Osteoblast (primary cell): Measurements from ENCODE around the gene ABCB4. TPM values are rescaled to one million over a fixed set of nuclear protein-coding genes. Genes with fewer than 3 reads are reported as not detected.
"Not testable (repeated sequence)": the region's sequence is repeated elsewhere in the genome, so short reads cannot be mapped to it uniquely, and the experiment has no call there.

Experiments used
- DNase-seq: peaks from one replicate; pipeline ENCODE4 v3.0.0; 2011; ENCODE audit warnings: low spot score, mixed read lengths; ENCODE audit not compliant: insufficient read length; ENCODE audit errors: missing footprints
- H2AFZ ChIP-seq: 2 replicates; pipeline ENCODE4 v1.6.0; 2011; ENCODE audit warnings: mild to moderate bottlenecking, low read length
- H3K27ac ChIP-seq: 2 replicates; pipeline ENCODE4 v1.5.1; 2011; ENCODE audit warnings: mild to moderate bottlenecking, low read depth, low read length, moderate library complexity
- H3K27me3 ChIP-seq: 2 replicates; pipeline ENCODE4 v1.6.0; 2012; ENCODE audit warnings: mild to moderate bottlenecking, control low read depth, inconsistent platforms, low read length, moderate library complexity; ENCODE audit not compliant: insufficient read depth
- H3K36me3 ChIP-seq: 2 replicates; pipeline ENCODE4 v1.5.1; 2011; ENCODE audit warnings: mild to moderate bottlenecking, low read length, control low read depth, moderate library complexity; ENCODE audit not compliant: insufficient read depth
- H3K4me1 ChIP-seq: 2 replicates; pipeline ENCODE4 v1.5.1; 2011; ENCODE audit warnings: mild to moderate bottlenecking, low read length, control low read depth, moderate library complexity; ENCODE audit not compliant: insufficient read depth
- H3K4me2 ChIP-seq: 2 replicates; pipeline ENCODE4 v1.6.0; 2011; ENCODE audit warnings: mild to moderate bottlenecking, low read length; ENCODE audit not compliant: insufficient read depth
- H3K4me3 ChIP-seq: fragments of 200-600 bp; sonication (generic); 3 replicates; pipeline ENCODE4 v1.5.1; 2012; ENCODE audit warnings: mild to moderate bottlenecking, low read length, inconsistent platforms; ENCODE audit not compliant: insufficient read depth
- H3K79me2 ChIP-seq: 2 replicates; pipeline ENCODE4 v1.6.0; 2012; ENCODE audit warnings: mild to moderate bottlenecking, low read length, control low read depth, inconsistent platforms; ENCODE audit not compliant: insufficient read depth
- H3K9me3 ChIP-seq: 2 replicates; pipeline ENCODE4 v1.5.1; 2011; ENCODE audit warnings: low read depth, low read length, control low read depth
- H4K20me1 ChIP-seq: 2 replicates; pipeline ENCODE4 v1.6.0; 2012; ENCODE audit warnings: mild to moderate bottlenecking, low read length, control low read depth; ENCODE audit not compliant: insufficient read depth
- total RNA-seq: library from RNA; depleted of rRNA; stranded (reverse); fragments of >200 nt; gene quantifications from 2 replicates; pipeline ENCODE4 v1.2.3, GENCODE V29; 2012
- TF ChIP-seq, protein P1 (sequence below): IDR thresholded peaks from 2 replicates; pipeline ENCODE4 v1.5.1; 2011; ENCODE audit warnings: mild to moderate bottlenecking, low read depth, low read length, moderate library complexity; ENCODE audit errors: extremely low read depth

ABCB4 gene
- total RNA-seq, 1 donor, result 0.36 TPM

DNA sequence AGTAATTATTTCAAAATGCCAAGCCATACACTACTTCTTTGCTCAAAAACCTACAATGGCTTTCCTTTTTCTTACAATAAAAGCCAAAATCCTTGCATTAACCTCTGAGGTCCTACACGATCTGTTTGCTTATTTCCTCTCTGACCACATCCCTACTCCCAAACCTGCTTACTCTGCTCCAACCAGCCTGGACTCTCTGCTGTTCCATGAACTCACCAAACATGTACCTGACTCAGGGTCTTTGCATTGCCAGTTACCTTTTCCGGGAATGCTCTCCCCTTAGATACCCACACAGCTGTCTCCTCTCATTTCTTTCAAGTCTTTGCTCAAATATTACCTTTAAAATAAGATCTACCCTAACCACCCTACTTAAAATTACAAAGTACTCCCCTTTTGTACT, 2.3 kb downstream of the ABCB4 start:
- peaks cover 19% of the 10 kb centered on the region for H3K27me3 ChIP-seq
- H3K36me3 ChIP-seq, result no peaks in the 10 kb centered on the region
- H3K27ac ChIP-seq, result no peak overlapping the region
- no peaks in the 10 kb centered on the region for H3K79me2 ChIP-seq
- H3K4me1 ChIP-seq, result peaks cover 10% of the 10 kb centered on the region
- no peak for DNase-seq
- H3K4me3 ChIP-seq, result no peak overlapping the region
- no peaks in the 10 kb centered on the region for H4K20me1 ChIP-seq
- no peak overlapping the region for H3K4me2 ChIP-seq
- no peak overlapping the region for H2AFZ ChIP-seq
- no peaks in the 10 kb centered on the region for H3K9me3 ChIP-seq
- TF ChIP-seq, protein P1, sequence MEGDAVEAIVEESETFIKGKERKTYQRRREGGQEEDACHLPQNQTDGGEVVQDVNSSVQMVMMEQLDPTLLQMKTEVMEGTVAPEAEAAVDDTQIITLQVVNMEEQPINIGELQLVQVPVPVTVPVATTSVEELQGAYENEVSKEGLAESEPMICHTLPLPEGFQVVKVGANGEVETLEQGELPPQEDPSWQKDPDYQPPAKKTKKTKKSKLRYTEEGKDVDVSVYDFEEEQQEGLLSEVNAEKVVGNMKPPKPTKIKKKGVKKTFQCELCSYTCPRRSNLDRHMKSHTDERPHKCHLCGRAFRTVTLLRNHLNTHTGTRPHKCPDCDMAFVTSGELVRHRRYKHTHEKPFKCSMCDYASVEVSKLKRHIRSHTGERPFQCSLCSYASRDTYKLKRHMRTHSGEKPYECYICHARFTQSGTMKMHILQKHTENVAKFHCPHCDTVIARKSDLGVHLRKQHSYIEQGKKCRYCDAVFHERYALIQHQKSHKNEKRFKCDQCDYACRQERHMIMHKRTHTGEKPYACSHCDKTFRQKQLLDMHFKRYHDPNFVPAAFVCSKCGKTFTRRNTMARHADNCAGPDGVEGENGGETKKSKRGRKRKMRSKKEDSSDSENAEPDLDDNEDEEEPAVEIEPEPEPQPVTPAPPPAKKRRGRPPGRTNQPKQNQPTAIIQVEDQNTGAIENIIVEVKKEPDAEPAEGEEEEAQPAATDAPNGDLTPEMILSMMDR, result no peak

DNA sequence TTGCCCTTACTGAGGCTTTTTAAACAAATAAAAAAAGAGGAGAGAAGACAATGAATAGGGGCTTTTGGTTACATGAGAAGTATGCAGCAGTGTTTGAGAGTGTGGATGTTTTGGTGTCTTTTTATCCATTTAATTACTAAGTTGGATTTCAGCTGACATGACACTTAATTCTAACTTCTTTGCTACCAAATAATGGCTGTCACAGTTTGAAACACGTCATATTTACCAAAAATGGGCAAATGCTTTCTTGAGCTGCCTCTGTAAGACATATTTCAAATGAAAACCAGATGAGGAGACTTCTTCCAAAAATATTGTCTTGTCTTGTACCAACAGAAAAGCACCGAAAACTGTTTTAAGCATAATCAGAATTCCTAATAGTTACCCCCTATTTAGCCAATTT, 4.0 kb downstream of the ABCB4 start:
- Histone ChIP-seq H3K79me2 (no peaks in the 10 kb centered on the region), H3K36me3 (no peaks in the 10 kb centered on the region), H3K4me1 (peaks cover 10% of the 10 kb centered on the region), H3K9me3 (no peaks in the 10 kb centered on the region), H4K20me1 (no peaks in the 10 kb centered on the region), H2AFZ (no peak overlapping the region), H3K4me3 (no peak overlapping the region), H3K27ac (no peak overlapping the region), H3K4me2 (no peak overlapping the region), H3K27me3 (peaks cover 12% of the 10 kb centered on the region)
- DNase-seq, result no peak
- TF ChIP-seq, protein P1, result no peak

DNA sequence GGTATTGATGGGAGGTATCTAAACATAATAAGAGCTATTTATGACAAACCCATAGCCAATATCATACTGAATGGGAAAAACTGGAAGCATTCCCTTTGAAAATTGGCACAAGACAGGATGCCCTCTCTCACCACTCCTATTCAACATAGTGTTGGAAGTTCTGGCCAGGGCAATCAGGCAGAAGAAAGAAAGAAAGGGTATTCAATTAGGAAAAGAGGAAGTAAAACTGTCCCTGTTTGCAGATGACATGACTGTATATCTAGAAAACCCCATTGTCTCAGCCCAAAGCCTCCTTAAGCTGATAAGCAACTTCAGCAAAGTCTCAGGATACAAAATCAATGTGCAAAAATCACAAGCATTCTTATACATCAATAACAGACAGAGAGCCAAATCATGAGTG, 6.3 kb downstream of the ABCB4 start:
- H3K27ac ChIP-seq, H3K27me3 ChIP-seq, H3K4me2 ChIP-seq, DNase-seq, H2AFZ ChIP-seq, H3K79me2 ChIP-seq, H3K4me1 ChIP-seq, H3K4me3 ChIP-seq, H3K9me3 ChIP-seq, H3K36me3 ChIP-seq, H4K20me1 ChIP-seq: not testable (repeated sequence)

DNA sequence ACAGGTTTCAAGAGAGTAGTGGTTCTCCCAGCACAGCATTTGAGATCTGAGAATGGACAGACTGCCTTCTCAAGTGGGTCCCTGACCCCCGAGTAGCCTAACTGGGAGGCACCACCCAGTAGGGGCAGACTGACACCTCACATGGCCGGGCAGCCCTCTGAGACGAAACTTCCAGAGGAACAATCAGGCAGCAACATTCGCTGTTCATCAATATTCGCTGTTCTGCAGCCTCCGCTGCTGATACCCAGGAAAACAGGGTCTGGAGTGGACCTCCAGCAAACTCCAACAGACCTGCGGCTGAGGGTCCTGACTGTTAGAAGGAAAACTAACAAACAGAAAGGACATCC, 10.0 kb downstream of the ABCB4 start:
- not testable (repeated sequence) for H3K79me2 ChIP-seq, H4K20me1 ChIP-seq, H3K4me1 ChIP-seq, H3K27me3 ChIP-seq, DNase-seq, H3K27ac ChIP-seq, H2AFZ ChIP-seq, H3K4me3 ChIP-seq, H3K36me3 ChIP-seq, H3K9me3 ChIP-seq, H3K4me2 ChIP-seq

DNA sequence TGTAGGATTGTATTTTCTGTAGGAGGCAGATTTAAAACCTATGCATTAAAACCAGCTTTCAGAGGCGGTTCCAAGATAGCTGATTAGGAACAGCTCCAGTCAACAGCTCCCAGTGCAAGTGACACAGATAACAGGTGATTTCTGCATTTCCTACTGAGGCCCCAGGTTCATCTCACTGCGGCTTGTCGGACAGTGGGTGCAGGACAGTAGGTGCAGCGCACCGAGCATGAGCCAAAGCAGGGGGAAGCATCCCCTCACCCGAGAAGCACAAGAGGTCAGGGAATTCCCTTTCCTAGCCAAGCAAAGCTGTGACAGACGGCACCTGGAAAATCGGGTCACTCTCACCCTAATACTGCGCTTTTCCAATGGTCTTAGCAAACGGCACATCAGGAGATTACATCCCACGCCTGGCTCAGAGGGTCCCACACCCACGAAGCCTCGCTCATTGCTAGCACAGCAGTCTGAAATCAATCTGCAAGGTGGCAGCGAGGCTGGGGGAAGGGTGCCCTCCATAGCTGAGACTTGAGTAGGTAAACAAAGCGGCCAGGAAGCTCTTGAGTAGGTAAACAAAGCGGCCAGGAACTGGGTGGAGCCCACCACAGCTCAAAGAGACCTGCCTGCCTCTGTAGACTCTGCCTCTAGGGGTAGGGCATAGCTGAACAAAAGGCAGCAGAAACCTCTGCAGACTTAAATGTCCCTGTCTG, 10.5 kb downstream of the ABCB4 start:
- not testable (repeated sequence) for H3K4me2 ChIP-seq, H3K4me1 ChIP-seq, H3K27ac ChIP-seq

More for the DNA sequence above, 10.5 kb downstream of the ABCB4 start:
- H2AFZ ChIP-seq, H3K36me3 ChIP-seq, H3K9me3 ChIP-seq, H3K79me2 ChIP-seq, H4K20me1 ChIP-seq, H3K4me3 ChIP-seq, H3K27me3 ChIP-seq, DNase-seq: not testable (repeated sequence)
